ENCODE results near the gene OPCML.

Gene OPCML

DNA sequence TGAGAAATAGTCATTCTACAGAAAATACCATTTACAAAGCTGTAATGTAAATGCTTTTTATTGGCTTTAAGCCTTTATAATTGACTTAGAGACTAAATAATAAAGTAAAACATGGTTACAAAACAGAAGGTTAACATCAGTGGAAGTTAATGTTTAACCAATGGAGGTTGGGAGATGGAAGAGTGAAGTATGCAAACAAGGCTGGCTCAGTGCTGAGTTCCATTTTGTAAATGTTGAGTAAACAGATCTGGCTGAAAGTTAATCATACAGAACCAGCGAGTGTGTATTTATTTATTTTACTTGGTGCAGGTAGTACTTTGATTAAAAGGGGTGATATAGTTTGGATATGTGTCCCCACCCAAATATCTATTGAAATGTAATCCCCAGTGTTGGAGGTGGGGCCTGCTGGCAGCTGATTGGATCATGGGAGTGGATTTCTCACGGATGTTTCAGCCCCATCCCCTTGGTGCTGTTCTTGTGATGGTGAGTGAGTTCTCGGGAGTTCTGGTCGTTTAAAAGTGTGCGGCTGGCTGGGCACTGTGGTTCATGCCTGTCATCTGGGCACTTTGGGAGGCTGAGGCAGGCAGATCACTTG is 827.4 kb downstream of the OPCML start:
- no peak for DNase-seq (ENCODE audit: low read depth in 1 of 2, low spot score in 1 of 2)

DNA sequence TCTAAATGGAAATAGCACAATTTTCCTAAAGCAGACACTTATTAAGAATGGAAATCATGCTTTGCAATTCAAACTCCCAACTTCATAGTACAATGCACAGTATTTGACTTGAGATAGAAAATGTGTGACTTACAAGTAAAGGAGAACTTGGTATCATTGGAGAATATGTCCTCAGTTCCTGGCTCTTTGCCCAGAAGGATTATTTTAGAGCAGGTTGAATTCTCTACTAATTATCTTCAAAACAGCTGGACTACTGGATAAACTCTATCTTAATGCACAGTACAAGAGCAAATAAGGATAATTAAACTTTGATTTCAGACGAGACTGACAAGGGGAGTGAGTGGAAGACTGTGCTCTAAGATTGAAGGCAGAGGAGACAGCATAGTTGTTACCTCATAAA is 839.4 kb downstream of the OPCML start:
- DNase-seq (ENCODE audit: low read depth in 1 of 2, low spot score in 1 of 2) = no peak

DNA sequence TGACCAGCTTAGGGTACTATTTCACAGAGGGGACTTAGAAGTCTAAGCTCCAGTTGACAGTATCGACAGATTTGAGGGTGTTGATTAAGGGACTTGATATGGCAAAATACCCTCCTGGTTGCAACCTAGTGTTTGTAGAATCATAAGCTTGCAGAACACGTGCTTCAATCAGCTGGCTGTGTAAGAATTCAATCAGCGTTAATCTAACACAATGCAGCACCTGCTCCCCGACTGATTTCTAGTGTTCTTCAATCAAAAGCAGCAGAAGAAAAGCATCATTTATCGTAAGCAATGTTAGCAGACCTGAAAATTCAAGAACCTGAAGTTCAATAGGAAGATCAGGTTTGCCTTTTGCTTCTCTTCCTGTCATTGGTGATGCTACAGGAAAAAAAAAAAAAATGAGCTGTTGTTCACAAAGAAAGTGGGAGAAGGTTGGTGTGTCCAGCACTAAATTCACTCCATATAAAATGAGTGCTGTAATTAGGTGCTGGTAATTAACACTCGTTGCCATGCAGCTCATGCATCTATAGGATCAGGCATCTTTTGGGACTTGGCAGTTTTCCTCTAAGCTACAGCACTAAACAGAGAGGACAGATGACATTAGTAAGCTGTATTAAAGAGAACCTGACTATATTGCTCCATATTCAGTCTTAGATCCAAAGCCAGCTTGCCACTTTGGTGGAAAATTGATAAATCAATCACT is 840.3 kb downstream of the OPCML start:
- DNase-seq (ENCODE audit: low read depth in 1 of 2, low spot score in 1 of 2) = no peak

DNA sequence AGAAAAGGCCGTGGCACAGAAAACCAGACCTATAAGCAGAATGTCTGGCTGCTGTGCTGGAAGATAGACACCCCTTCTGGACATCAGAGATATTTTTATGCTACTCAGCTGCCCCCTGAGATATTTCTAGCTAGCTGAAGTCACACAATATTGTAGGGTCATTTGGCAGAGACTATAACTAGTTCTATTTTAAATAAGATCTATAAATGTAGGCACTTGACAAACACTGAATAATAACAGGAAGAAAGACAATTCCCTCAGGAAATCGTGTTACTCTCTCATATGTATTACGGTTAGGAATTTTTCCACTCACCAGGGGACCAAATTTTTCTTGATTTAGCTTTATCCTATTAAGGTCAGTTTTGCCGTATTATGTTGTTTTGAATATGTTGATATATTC is 845.4 kb downstream of the OPCML start:
- no peak for DNase-seq (ENCODE audit: low read depth in 1 of 2, low spot score in 1 of 2)

DNA sequence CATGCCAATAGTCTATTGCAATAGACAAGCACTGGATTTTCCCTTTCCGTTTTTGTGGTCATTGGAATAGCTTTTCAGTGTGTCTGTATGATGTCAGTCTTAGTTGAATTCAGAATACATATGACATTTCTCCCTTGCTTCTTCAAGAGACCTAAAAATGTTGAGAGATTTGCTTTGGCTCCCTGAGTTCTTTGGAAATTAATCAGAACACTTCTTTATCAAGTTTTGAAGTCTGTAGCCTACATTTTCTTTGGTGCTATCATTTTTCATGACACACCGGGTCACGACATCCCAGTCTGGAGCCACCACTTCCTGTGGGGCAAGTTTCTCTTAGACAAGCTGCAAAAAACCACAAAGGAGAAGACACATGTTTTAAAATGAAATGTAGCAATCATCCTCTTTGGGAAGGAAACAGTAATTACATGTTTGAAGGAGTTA is 847.1 kb downstream of the OPCML start:
- no peak for DNase-seq (ENCODE audit: low read depth in 1 of 2, low spot score in 1 of 2)

GRCh38 chr11:132683602-132684001 is 848.7 kb downstream of the OPCML start:
- DNase-seq (ENCODE audit: low read depth in 1 of 2, low spot score in 1 of 2) = no peak

DNA sequence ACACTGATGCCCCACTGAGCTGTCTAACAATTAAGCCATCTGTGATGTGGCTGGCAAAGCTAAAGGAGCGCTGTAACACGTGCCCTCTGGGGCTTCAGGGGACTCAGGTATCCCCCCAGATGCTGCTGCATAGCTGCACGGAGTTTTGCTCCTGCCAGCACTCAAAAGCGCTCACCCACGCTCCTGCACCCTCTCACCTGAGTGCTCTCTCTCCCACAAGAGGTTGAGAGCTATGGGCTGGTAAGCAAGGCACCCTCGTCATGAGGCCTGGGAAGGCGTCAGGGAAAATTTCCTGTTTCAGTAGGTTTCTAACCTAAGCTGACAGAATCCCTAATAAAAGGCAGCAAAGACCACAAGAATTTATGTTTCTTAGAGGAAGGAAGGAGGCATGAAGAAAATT is 850.3 kb downstream of the OPCML start:
- DNase-seq (ENCODE audit: low read depth in 1 of 2, low spot score in 1 of 2) = no peak

- DNase-seq (ENCODE audit: low read depth in 1 of 2, low spot score in 1 of 2) = no peak
Observed at GRCh38 chr11:132680584-132680983, 851.7 kb downstream of the OPCML start.

- DNase-seq (ENCODE audit: low read depth in 1 of 2, low spot score in 1 of 2) = no peak
Observed at GRCh38 chr11:132674151-132674550, 858.1 kb downstream of the OPCML start.

DNA sequence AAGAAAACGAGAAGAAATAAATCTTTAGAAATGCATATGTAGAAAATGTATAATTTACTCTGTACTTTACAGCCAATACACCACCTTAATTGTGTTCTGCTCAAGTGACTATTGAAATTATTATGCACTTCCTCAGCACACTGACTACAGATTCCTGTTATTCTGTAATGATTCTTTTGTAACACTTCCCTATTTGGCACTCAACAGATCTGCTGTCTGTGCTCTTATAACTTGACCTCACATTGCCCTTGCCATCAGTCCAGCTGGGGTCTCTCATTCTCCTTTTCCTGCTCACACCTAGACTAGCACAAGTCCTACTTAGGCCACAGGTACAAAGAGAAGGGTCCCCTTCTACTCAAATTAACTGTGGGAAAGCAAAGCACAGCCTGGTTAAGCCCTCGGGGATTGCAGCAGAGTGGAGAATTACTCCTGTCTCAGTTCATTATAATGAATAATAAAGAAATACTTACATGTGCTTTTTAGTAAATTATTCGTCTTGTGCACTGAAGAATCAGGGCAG is 860.4 kb downstream of the OPCML start:
- DNase-seq (ENCODE audit: low read depth in 1 of 2, low spot score in 1 of 2) = no peak

DNA sequence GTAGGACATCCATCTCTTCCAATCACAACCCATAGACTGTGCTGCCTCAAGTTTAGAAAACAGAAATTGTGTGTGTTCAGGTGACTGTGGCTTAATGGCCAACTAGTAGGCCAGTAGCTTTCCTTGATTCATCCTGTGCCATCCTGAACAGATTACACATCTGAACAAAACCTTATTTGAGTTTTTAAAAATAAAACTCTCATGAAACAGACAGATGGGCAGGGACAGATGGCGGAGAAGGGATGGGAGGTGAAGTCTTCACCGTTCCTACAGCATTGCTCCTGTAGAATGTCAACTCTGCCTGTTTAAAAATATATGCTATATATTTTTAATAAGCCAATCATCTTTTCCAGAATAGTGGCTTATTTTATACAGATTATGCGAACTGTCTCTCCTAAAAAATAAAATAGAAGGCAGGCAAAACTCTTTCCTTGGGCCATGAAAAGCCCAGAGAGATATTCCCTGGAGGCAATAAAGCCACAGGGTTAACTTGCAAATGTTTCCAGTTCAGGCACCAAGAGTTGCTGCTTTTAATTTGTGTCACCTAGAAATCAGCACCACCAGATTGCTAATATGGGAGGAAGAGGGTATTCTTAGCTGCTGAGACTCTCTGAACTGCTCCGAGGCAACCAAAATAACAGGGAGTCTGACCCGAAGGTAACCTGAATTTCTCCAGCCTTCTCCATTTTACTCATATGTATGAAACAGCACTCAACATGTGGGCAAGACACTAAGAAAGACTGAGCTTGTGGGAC is 861.2 kb downstream of the OPCML start:
- no peak for DNase-seq (ENCODE audit: low read depth in 1 of 2, low spot score in 1 of 2)

- no peak for DNase-seq (ENCODE audit: low read depth in 1 of 2, low spot score in 1 of 2)
Observed at GRCh38 chr11:132669949-132670348, 862.4 kb downstream of the OPCML start.

- no peak for DNase-seq (ENCODE audit: low read depth in 1 of 2, low spot score in 1 of 2)
Observed at GRCh38 chr11:132665205-132665604, 867.1 kb downstream of the OPCML start.

GRCh38 chr11:132658696-132659095 is 873.6 kb downstream of the OPCML start:
- no peak for DNase-seq (ENCODE audit: low read depth in 1 of 2, low spot score in 1 of 2)

DNA sequence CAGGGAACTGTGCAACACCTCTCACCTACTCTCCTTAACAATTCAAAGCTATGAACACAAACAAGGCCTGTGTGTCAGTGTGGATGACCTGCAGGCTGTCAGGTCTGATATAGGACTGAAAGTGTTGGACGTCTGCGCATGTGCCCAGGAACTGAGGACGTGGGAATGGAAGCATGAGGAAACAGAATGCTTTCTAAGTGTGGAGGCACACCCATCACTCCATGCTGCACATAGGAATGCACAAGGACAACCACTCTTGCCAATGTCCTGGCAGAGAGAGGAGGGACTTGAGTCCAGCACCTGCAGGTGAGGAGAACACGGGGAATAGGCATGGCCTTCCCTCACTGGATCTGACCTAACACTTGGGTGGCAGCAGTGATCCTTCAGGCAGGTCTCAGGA is 874.3 kb downstream of the OPCML start:
- DNase-seq (ENCODE audit: low read depth in 1 of 2, low spot score in 1 of 2) = no peak

- DNase-seq (ENCODE audit: low read depth in 1 of 2, low spot score in 1 of 2) = no peak
Observed at GRCh38 chr11:132655187-132655855, 877.0 kb downstream of the OPCML start.

GRCh38 chr11:132653237-132653636 is 879.1 kb downstream of the OPCML start:
- DNase-seq (ENCODE audit: low read depth in 1 of 2, low spot score in 1 of 2) = no peak

- no peak for DNase-seq (ENCODE audit: low read depth in 1 of 2, low spot score in 1 of 2)
Observed at GRCh38 chr11:132650969-132651720, 881.2 kb downstream of the OPCML start.

GRCh38 chr11:132649277-132649676 is 883.0 kb downstream of the OPCML start:
- no peak for DNase-seq (ENCODE audit: low read depth in 1 of 2, low spot score in 1 of 2)

GRCh38 chr11:132648851-132649250 is 883.5 kb downstream of the OPCML start:
- DNase-seq (ENCODE audit: low read depth in 1 of 2, low spot score in 1 of 2) = no peak

GRCh38 chr11:132646890-132647289 is 885.4 kb downstream of the OPCML start:
- DNase-seq (ENCODE audit: low read depth in 1 of 2, low spot score in 1 of 2) = no peak

Measured in activated CD4-positive, alpha-beta T cell treated with anti-CD3 and anti-CD28 coated beads, Interleukin-2, amount 50 U/mL, for 24 hours (primary cell).